ENCODE measurements around the gene CISTR. TPM values are rescaled to one million over a fixed set of nuclear protein-coding genes. Genes with fewer than 3 reads are reported as not detected.

Gene CISTR
- total RNA-seq, 2 donors from 2014 or later = not detected

DNA sequence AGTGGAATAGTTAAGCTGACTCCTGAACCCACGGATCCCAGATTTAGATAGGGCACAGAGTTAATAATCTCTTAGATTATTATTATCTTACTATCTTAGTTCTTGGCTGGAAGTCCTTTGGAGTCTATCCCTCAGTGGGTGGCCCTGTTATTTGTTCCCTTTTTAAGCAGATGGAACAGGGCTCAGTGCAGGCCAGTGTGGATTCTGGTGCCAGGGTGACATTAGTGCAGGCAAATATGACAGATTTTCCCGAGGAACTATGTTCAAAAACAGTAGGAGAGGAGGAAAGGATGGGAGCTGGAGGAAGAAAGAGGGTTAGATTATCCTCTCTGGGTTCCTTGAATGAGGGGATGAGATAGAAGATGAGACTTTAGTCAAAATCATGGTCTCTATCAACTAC is 41.4 kb upstream of the CISTR start:
- TF ChIP-seq, protein P1, sequence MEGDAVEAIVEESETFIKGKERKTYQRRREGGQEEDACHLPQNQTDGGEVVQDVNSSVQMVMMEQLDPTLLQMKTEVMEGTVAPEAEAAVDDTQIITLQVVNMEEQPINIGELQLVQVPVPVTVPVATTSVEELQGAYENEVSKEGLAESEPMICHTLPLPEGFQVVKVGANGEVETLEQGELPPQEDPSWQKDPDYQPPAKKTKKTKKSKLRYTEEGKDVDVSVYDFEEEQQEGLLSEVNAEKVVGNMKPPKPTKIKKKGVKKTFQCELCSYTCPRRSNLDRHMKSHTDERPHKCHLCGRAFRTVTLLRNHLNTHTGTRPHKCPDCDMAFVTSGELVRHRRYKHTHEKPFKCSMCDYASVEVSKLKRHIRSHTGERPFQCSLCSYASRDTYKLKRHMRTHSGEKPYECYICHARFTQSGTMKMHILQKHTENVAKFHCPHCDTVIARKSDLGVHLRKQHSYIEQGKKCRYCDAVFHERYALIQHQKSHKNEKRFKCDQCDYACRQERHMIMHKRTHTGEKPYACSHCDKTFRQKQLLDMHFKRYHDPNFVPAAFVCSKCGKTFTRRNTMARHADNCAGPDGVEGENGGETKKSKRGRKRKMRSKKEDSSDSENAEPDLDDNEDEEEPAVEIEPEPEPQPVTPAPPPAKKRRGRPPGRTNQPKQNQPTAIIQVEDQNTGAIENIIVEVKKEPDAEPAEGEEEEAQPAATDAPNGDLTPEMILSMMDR (conservative IDR thresholded peaks at IDR 0.05) = no peak
- H3K27me3 ChIP-seq (ENCODE audit: control insufficient read depth, insufficient read depth, low read length, poor library complexity, severe bottlenecking) = peaks cover 85% of the 10 kb centered on the region
- no peak overlapping the region for H3K4me3 Mint-ChIP-seq
- no peaks in the 10 kb centered on the region for H3K9me3 Mint-ChIP-seq
- H3K36me3 Mint-ChIP-seq (ENCODE audit: low read depth) = no peaks in the 10 kb centered on the region
- no peaks in the 10 kb centered on the region for H3K9me3 ChIP-seq (ENCODE audit: control insufficient read depth, low read length)
- no peak overlapping the region for H3K4me3 ChIP-seq (ENCODE audit: low read length)
- no peak overlapping the region for H3K27ac Mint-ChIP-seq
- no peaks in the 10 kb centered on the region for H3K4me1 Mint-ChIP-seq
- H3K27me3 Mint-ChIP-seq (ENCODE audit: insufficient read depth) = peaks cover 19% of the 10 kb centered on the region
- WGBS, 2 experiments (ENCODE audit: insufficient coverage in 1 of 2, insufficient read length in 1 of 2) = 71 to 85% methylated on average over 1 to 2 of the region's 2 CpGs
- no peaks in the 10 kb centered on the region for H3K4me1 ChIP-seq (ENCODE audit: control insufficient read depth, insufficient read depth, low read length)
- no peaks in the 10 kb centered on the region for H3K36me3 ChIP-seq (ENCODE audit: control insufficient read depth, insufficient read depth, low read length)
- DNase-seq = no peak
- no peak overlapping the region for H3K9ac ChIP-seq (ENCODE audit: extremely low read depth, low read length, poor library complexity, severe bottlenecking)
- H3K27ac ChIP-seq (ENCODE audit: low read depth, low read length) = no peak overlapping the region

GRCh38 chr12:53791735-53792326 is 40.1 kb upstream of the CISTR start:
- H3K27ac ChIP-seq (ENCODE audit: low read depth, low read length) = no peak overlapping the region
- H3K27me3 ChIP-seq (ENCODE audit: control insufficient read depth, insufficient read depth, low read length, poor library complexity, severe bottlenecking) = peaks cover 78% of the 10 kb centered on the region
- Mint-ChIP-seq H3K4me3 (no peak overlapping the region), H3K36me3 (ENCODE audit: low read depth) (no peaks in the 10 kb centered on the region), H3K27me3 (ENCODE audit: insufficient read depth) (peaks cover 16% of the 10 kb centered on the region), H3K27ac (no peak overlapping the region), H3K9me3 (no peaks in the 10 kb centered on the region), H3K4me1 (no peaks in the 10 kb centered on the region)
- peak; percentile 89 for DNase-seq
- H3K9me3 ChIP-seq (ENCODE audit: control insufficient read depth, low read length) = no peaks in the 10 kb centered on the region
- no peak overlapping the region for H3K4me3 ChIP-seq (ENCODE audit: low read length)
- H3K4me1 ChIP-seq (ENCODE audit: control insufficient read depth, insufficient read depth, low read length) = no peaks in the 10 kb centered on the region
- H3K9ac ChIP-seq (ENCODE audit: extremely low read depth, low read length, poor library complexity, severe bottlenecking) = no peak overlapping the region
- 0% methylated on average over 1 of the region's 1 CpG for WGBS, 2 experiments (ENCODE audit: insufficient coverage in 1 of 2, insufficient read length in 1 of 2)
- TF ChIP-seq, protein P1 (conservative IDR thresholded peaks at IDR 0.05) = peak; percentile 91
- no peaks in the 10 kb centered on the region for H3K36me3 ChIP-seq (ENCODE audit: control insufficient read depth, insufficient read depth, low read length)

- Histone ChIP-seq H3K4me3 (ENCODE audit: low read length) (no peak overlapping the region), H3K4me1 (ENCODE audit: control insufficient read depth, insufficient read depth, low read length) (no peaks in the 10 kb centered on the region), H3K36me3 (ENCODE audit: control insufficient read depth, insufficient read depth, low read length) (no peaks in the 10 kb centered on the region), H3K27ac (ENCODE audit: low read depth, low read length) (no peak overlapping the region), H3K9me3 (ENCODE audit: control insufficient read depth, low read length) (no peaks in the 10 kb centered on the region), H3K27me3 (ENCODE audit: control insufficient read depth, insufficient read depth, low read length, poor library complexity, severe bottlenecking) (peaks cover 78% of the 10 kb centered on the region), H3K9ac (ENCODE audit: extremely low read depth, low read length, poor library complexity, severe bottlenecking) (no peak overlapping the region)
- no peaks in the 10 kb centered on the region for H3K4me1 Mint-ChIP-seq
- TF ChIP-seq, protein P1 (conservative IDR thresholded peaks at IDR 0.05) = no peak
- no peak overlapping the region for H3K27ac Mint-ChIP-seq
- 60 to 94% methylated on average over 1 of the region's 1 CpG for WGBS, 2 experiments (ENCODE audit: insufficient coverage in 1 of 2, insufficient read length in 1 of 2)
- no peak overlapping the region for H3K4me3 Mint-ChIP-seq
- H3K27me3 Mint-ChIP-seq (ENCODE audit: insufficient read depth) = peaks cover 31% of the 10 kb centered on the region
- no peak for DNase-seq
- H3K36me3 Mint-ChIP-seq (ENCODE audit: low read depth) = no peaks in the 10 kb centered on the region
- H3K9me3 Mint-ChIP-seq = no peaks in the 10 kb centered on the region
These were observed 37.8 kb upstream of the CISTR start for GRCh38 chr12:53789570-53789969.
